A204.1 (cell line): ENCODE measurements around the gene ANKRD52.

Experiments
- FAIRE-seq: peaks from 2 replicates; lab custom pipeline; 2012; peaks lifted over from hg19 to GRCh38; lab: Jason Lieb, UNC

Gene ANKRD52

GRCh38 chr12:56237552-56237951, 20.6 kb downstream of the ANKRD52 start:
- FAIRE-seq: no peak

DNA sequence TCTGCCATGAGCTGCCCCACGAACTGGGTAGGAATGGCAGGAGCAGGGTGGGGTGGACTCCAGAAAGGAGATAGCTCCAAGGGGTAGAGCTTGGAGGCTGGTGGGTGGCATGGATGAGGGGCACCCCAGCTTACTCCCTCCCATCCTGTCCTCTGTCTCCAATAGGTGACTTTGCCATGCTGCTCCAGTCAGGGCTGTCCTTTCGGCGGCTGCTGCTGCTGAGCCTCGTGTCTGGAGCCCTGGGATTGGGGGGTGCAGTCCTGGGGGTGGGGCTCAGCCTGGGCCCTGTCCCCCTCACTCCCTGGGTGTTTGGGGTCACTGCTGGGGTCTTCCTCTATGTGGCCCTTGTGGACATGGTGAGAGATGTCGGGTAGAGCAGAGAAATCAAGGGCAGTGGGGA, 21.2 kb downstream of the ANKRD52 start:
- no peak for FAIRE-seq

DNA sequence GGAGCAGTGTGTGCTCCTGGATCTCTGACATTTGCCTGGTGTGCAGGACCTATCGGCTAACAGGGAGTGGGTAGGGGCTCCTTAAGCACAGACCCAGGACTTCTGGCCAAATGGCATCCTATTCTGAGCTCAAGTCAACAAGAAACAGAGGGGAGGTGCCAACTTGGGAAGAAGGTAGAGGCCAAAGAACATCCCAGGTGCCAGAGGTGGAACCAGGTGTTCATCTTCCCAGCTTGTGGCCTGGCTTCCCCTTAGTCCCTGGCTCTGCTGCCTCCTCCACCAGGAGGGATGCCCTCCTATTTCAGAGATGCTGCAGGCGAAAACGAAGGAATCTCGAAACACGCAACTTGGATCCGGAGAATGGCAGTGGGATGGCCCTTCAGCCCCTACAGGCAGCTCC, 22.1 kb downstream of the ANKRD52 start:
- no peak for FAIRE-seq

GRCh38 chr12:56234746-56235436, 23.3 kb downstream of the ANKRD52 start:
- no peak for FAIRE-seq

GRCh38 chr12:56231184-56231582, 27.0 kb downstream of the ANKRD52 start:
- no peak for FAIRE-seq

GRCh38 chr12:56230432-56231183, 27.6 kb downstream of the ANKRD52 start:
- no peak for FAIRE-seq

- no peak for FAIRE-seq
These were observed 28.2 kb downstream of the ANKRD52 start, which contains the start of gene SLC39A5 for GRCh38 chr12:56229916-56230431. TSS of gene SLC39A5 (plus strand) at chr12:56230051. CDS start at chr12:56231275, 1,224 bp downstream.

DNA sequence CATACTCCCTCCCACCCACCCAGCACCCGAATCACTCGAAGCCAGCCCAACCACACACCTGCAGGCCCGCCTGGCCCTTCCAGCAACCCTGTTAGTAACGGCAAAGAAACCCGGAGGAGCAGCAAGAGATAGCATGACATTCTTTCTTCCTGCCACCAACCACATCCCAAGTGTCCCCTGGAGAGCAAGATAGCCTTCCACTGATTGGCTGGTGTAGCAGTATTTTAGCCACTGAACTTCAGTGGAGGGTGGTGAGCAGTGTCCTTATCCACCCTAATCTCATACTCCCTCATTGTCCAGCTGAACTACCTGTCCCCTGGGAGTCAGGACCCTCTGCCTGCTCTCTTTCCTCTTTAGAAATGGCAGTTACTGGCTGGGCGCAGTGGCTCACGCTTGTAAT, 29.1 kb downstream of the ANKRD52 start:
- FAIRE-seq: no peak

DNA sequence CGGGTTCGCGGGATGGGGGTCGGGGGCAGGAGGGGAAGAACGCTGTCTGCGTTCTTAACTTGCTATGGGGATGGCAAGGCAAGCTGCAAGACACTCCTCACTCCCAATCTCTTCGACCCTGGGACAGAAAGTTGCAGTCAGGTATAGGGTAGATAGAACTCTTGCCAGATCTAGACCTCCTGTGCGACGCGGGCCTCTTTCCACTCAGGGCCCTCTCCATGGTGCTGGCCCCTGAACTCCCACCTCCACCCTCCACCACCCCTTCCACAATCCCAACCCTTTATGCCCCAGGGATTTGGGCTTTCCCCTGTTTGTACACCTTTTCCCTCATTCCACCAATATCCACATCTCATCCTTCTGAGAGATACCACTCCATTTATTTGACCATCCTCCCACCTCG, 33.2 kb downstream of the ANKRD52 start:
- no peak for FAIRE-seq

- FAIRE-seq: peak; percentile 98
These were observed 34.0 kb downstream of the ANKRD52 start, which contains the start of gene NABP2 for GRCh38 chr12:56224102-56224701. TSS of gene NABP2 (plus strand) at chr12:56224342. CDS start at chr12:56224857, 515 bp downstream.

GRCh38 chr12:56223571-56224101, 34.5 kb downstream of the ANKRD52 start:
- no peak for FAIRE-seq

GRCh38 chr12:56222531-56222895, 35.7 kb downstream of the ANKRD52 start:
- no peak for FAIRE-seq

- peak; percentile 97 for FAIRE-seq
These were observed 36.2 kb downstream of the ANKRD52 start, which contains the start of gene RNF41 for GRCh38 chr12:56221757-56222530. TSS of gene RNF41 (minus strand) at chr12:56221922. CDS start at chr12:56214047, 7,875 bp downstream.

DNA sequence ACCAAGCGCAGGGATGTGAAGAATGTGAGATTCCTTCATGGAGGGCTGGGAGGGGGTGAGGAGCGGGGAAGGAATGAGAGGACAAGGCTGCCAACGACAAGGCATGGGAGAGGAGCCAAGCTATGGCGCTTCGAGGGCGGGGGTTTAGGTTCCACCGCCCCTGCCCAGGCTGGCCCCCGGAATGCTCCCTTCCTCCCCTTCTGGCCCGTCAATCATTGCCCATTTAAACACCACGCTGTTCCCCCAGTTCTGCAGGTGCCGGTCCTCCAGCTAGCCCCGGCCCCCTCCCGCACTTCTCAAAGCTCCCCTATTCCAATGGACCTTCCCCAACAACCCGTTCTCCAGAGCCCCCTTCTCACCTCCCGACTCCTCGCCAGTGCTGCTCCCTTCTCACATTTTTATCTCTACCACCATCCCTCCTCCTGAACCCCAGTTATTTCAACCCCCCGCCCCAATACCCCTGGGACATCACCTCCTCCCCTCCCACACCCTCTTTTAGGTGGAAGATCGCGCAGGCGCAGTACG, 36.9 kb downstream of the ANKRD52 start:
- no peak for FAIRE-seq

- no peak for FAIRE-seq
These were observed 37.5 kb downstream of the ANKRD52 start for GRCh38 chr12:56220611-56221231.

- no peak for FAIRE-seq
These were observed 38.3 kb downstream of the ANKRD52 start for GRCh38 chr12:56219840-56220239.

DNA sequence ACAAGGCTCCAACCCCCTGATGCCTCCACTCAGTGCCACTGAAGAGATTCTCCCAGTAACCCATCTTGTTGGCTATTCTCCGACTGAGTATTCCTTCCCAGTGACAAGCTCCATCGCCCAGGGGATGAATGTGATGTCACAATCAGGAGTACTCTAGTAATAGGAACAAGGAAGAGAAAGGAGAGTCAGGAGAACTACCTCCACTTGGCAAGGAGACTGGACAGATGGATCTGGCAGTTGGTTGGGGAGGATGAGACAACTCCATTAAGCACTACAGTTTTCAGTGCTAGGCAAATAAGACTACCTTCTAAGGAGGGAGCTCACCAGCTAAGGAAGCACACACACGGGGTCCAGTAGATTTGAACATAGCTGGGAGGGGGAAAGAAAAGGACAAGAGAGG, 41.7 kb downstream of the ANKRD52 start:
- no peak for FAIRE-seq

DNA sequence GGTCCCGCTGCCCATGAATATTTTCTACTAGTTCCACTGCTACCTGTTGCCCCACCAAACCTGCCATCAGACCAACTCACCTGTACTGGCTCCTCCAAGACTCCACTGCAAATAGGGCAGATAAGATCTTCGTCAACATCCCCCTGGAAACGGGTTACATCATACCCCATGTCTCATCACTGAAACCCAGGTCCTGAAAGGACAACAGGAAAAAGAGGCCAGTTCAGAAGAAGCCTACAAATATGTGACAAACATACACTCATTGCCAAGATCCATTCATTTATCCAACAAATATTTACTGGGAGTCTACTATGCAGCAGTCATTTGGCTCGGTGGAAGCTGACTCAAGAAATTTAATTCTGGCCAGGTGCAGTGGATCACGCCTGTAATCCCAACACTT, 44.3 kb downstream of the ANKRD52 start:
- FAIRE-seq: no peak

- no peak for FAIRE-seq
These were observed 45.8 kb downstream of the ANKRD52 start for GRCh38 chr12:56212361-56212760.

- no peak for FAIRE-seq
These were observed 50.2 kb downstream of the ANKRD52 start for GRCh38 chr12:56208006-56208405.
